GM04503 (cell line): ENCODE measurements around the gene B3GNT5.

ENCODE experiments used
- DNase-seq: peaks from one replicate; pipeline ENCODE4 v3.0.0-alpha.2; 2012; ENCODE audit warnings: low read depth

B3GNT5 gene, protein sequence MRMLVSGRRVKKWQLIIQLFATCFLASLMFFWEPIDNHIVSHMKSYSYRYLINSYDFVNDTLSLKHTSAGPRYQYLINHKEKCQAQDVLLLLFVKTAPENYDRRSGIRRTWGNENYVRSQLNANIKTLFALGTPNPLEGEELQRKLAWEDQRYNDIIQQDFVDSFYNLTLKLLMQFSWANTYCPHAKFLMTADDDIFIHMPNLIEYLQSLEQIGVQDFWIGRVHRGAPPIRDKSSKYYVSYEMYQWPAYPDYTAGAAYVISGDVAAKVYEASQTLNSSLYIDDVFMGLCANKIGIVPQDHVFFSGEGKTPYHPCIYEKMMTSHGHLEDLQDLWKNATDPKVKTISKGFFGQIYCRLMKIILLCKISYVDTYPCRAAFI

DNA sequence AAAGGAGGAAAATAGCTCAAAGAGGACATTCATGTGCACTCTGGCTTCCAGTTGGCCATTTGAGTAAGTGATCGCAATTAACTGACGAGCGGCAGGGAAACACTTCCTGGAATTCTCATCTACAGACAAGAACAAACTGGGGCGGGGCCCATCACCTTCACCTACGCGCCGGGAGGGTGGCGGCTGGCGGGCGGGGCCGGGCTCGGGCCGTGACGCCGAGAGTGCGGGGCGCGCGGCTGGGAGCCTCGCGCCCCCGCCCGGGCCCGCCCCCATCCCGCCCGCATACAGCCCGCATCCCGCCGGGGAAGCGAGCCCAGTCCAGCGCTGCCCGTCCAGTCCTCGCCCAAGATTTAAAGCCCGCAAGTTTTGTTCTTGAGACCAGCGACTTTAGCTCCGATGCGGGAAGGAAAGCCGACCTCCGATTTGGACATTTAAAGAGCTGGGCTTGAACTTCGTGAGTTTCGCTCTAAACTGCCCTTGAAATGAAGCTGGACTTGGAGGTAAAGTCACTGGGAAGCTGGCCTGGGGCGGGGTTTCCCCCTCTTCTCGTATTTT is at the start of gene B3GNT5:
B3GNT5 (plus strand) TSS at position 281 of the 555 bp plus-strand sequence. CDS start 16,546 bp downstream, outside the sequence.
- DNase-seq, result no peak

DNA sequence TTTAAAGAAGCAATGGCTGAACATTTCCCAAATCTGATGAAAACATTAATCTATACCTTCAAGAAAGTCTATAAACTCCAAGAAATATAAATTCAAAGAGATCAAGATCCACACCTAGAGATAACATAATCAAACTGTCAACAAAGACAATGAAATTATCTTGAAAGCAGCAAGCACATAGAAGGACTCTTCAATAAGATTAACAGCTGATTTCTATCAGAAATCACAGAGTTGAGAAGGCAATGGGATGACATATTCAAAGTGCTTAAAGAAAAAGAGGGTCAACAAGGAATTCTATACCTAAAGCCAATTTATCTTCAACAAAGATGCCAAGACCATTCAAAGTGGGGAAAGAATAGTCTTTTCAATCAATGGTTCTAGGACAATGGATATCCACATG is 49.4 kb upstream of the B3GNT5 start:
- DNase-seq, result no peak

DNA sequence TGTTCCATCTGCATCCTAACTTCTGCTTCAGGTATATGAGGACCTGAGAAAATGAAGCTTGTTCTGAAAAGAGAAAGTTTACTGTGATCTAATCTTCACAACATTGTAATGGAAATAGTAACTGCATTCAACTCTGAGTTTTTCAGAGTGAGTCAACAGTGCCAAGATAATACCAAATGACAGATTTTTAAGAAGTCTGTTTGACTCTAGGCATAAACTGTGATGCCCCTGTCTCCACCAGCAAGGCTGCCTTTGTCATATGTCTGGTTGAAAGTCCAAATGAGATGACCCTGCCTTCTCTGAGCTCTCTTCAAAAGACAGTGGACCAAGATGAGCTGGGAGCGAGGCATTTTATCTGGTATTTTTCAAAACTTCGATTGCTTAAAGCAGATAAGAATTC is 44.8 kb upstream of the B3GNT5 start:
- no peak for DNase-seq

DNA sequence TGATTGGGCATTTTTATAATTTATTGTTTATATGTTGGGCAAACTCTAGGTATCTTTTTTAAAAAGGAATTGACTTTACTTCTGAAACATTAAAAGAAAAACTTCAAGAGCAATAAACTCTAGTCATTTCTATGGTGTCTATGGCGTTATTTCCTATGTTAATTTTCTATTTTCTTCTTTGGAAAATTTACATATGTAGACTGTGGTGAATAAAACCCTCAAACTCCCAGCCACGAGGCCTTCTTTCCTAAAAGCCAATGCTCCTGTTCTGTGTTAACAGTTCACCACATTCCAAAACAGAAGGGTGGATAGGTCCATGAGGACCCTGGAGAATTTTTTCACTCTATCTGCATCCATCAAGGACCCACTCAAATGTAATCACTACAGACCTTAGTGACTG is 44.3 kb upstream of the B3GNT5 start:
- no peak for DNase-seq

DNA sequence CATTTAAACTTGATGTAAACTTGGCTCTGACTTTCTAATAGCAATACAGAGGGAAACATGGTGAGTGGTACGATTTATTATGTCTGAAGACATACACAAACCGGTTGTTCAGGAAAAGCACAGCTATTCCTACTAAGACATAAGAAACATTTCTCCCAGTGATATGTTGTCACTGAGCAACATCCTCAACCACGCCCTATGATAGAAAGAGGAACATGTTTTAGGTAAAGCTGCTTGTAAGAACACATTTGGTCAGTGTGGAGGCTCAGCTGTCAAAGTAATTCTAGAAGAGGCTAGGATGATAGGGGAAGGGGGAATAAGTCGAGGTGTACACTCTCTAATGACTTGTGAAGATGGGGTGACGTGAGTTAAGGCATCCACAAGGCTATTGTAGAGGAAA is 42.7 kb upstream of the B3GNT5 start:
- DNase-seq, result no peak

DNA sequence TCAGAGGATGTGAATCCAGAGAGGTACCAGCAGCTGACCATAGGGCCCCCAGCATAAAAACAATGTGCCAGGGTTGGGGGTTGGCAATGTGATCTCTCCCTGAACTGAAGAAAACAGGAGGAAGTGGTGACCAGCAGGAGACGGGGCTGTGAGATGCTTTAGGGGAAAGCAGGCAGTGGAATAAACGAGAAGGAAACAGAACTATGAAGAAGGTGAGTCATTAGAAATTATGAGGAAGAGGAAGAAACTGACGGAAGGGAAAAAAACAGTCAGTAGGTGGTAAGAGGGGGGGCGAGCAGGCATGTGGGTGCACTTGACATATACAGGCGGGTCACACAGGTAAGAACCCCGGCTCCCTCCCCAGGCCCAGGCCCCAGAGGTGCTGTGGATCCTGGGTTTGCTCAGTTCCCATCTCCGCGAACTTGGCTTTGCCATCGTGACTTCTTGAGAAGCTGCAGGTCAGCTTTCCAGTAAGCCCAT is 42.2 kb upstream of the B3GNT5 start:
- DNase-seq, result no peak

DNA sequence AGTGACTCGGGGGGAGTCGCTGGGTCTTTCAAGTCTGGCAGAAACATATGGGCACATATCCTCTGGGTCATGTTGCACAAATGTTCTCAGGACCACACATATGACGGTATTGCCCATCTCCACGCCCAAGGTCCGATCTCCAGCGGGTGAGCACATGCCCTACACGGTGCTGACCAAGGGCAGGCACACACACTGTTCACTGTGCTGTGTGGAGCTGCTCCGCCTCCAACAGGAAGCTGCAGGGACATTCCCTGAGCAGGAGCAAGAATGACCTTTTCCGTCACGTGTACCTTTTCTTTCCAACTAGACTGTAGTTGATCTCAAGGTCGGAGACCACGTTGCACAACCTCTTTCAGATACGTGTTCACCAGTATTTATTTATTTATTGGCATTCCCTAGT is 41.7 kb upstream of the B3GNT5 start:
- DNase-seq, result no peak

DNA sequence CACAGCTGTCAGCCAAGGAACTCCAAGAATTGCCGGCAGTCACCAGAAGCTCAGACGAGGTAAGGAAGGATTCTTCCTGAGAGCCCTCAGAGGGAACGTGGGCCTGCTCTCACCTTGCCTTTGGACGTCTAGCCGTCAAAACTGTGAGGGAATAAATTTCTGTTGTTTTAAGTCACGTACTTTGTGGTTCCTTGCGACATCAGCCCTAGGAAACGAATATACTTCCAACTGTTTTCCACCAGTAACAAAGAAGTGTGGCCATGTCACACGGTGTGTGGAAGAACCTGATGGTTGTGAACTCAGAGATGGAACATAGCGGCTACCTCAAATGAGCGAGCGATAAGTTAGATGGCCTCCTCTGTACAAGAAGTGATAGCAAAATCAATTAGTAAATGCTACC is 41.0 kb upstream of the B3GNT5 start:
- DNase-seq, result no peak

DNA sequence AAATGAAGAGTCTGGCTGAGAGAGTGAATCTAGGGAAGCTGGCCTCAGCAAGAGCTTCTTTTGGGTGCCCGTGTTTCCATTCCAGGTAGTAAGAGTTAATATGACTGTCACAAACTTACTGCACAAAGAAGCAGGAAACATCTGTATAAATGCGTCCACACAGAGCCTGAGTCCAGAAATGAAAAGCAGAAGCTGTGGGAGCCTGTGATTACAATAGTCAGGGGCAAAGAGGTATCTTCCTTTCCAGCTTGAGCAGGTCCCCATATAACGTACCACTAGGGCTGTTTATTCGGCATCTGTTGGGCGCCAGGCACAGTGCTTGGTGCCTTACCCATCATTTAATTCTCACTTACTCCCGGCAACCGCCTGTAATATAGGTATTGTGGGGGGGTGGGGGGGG is 40.5 kb upstream of the B3GNT5 start:
- DNase-seq, result no peak

DNA sequence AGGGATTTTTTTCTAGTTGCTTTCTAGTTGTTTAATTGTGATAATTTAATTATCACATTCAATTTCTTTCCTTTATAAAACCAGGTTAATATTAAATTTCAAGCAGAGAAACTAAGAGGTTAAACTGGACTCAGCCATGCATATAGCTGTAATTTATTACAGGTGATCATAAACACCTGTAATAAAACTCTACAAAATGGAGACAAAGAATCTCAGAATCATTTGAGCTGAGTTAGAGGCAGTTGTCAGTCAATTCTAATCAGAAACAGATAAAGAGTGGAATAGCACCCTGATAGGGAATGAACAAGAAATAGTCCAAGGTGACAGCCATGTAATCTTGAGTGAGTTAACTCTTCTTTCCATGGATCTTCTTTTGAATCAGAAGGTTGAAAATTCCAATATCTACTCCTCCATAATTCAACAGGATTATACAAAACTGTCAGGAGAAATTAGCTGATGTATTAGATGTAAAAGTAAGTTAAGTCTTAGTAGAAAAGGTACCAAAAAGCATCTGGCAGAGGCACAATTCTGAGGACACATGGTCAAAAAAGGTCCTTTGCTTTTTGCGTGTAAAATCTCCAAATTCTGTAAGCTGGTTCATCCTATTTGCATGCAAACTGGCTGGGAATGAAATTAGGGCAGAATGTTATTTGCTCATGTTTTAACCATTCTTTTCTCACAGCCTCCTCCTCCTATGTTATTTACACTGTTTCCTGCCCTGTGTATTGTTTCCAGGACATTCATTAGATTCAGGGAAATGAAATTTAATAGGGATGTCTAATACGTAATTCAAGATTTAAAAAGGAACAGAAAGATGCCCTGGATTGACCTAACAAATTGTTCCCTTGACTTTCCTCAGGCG is 39.4 kb upstream of the B3GNT5 start:
- DNase-seq, result no peak

DNA sequence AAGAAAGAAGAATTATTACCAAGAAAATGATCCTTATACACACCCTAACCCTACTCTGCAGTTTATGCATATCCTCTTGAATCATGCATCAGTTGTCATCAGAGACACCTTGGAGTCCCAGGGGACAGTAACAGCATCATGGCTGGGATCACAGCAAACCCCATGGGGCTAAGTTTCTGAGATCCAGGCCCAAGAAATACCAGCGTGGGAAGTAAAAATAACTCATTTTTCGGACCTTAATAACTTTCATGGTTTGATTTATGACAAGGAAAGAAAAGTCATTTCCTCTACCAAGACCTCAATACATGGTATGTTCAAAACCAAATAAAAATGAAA is 38.8 kb upstream of the B3GNT5 start:
- DNase-seq, result no peak

DNA sequence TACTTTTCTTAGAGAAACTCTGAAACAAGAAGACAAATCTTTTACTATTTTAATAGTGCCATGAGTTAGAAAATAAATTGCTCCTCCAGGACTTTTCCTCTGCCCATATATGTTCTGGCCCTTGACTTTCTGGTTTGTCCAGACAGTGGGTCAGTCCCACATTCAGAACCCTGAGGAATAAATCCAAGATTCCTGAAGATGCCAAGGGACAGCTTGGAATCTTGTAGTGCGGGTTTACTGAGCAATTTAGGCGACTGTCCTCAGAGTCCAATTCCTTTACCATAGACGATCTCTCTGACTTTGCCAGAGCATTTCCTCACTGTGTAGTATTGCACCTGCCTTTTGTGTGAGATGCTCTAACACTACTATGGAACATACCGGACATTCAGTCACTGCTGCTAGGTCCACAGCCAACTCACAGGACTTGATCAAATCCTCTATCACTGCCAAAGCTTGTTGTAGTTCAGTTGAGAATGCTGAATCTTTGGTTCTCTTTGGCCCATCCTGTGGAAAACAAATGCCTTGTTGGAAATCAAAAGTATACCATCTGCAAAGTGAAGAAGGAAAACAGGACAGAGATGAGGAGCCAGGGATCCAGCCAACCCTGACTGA is 37.4 kb upstream of the B3GNT5 start:
- no peak for DNase-seq

DNA sequence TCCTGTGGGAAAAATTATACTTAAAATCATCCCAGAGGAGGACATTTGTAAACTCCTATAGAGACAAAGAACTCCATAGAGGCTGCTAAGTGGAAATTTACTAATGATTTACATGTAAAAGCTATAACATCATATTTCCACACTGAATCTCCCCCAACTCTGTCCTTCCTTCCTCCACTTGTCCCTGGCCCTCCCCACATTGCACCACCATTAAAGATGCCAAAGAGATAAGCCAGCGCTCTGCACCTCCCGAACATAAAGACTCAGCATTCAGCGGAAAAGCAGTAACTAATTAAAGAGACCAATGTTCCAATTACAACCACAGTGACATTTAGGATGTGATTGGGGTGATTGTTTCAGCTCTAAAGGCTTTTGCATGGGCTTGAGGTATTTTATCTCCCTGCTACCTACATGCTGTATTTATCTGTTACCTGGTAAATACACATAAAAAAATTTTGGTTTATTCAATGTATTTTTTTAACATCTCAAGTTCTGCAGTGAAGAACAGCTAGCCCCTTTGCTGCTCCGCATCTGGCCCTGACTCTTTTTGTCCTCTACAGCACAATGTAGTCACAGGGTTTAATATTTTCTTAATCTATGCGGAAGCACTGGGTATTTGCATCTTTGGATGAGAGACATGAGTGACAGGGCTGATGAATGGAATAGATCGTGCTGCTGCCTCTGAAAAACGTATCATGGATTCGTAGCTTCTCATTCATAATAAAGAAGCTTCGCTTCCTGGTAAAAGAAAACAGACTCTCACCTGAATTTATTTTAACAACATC is 35.3 kb upstream of the B3GNT5 start:
- no peak for DNase-seq

DNA sequence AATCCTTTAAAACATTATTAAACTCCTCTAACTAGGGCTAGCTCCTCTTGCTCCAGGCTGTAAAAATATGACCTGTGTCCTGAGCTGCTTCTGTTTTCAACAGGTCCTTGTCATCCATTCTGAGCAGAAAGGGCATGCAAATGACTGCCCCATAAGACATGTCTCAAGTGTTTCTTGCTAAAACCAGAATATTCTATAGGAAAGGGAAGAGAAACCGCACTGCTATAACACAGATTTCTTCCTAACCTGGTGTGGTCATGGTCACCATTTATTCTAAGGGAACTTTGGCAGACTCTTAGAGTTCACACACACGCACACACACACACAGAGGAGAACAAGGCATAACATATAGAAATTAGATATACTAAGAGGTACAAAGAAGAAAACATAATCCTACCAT is 34.2 kb upstream of the B3GNT5 start:
- no peak for DNase-seq

DNA sequence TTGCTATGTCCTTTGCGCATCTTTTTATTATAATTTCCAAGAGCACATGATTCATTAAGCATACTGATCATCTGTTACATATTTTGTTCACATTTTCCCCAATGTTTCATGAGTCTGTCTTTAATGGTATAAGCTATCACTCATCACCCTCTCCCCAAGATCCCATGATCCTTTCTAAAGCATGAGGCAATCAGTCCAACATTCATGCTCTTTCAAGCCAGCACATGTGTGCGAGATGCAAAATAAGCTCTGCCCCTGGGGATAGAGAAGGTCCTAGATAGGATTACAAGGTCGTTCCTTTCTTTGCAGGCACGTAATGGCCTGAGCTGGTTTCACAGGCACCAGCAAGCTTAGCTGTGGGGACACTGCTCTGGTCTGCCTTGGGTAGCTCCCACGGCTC is 32.2 kb upstream of the B3GNT5 start:
- no peak for DNase-seq

DNA sequence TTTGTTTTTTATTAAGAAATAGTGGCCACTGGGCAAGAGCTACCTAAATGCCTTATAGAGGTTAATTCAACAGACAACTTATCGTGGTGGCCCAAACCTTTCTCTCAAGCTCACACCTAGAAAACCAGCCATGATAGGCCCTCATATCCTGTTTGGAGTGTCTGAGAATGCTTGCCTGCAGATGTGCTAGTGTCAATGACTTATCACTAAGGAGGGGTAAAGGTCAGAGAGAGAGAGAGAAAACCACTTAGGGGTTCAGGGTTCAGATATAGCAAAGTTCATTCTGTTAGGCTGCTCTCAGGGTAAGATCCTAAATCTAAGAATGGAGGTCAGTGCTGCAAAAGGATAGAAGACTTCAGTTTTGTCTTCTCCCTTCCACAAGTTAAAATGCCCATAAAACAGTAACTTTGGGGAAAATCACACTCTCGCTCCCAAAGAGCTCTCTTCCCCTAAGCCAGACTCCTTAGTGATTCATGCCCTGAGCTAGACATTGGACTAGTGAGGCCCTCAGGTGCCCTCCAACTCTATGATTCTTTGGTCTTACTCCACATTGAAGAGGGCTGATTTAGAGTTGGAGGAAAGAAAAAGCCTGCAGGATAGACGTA is 30.3 kb upstream of the B3GNT5 start:
- no peak for DNase-seq

DNA sequence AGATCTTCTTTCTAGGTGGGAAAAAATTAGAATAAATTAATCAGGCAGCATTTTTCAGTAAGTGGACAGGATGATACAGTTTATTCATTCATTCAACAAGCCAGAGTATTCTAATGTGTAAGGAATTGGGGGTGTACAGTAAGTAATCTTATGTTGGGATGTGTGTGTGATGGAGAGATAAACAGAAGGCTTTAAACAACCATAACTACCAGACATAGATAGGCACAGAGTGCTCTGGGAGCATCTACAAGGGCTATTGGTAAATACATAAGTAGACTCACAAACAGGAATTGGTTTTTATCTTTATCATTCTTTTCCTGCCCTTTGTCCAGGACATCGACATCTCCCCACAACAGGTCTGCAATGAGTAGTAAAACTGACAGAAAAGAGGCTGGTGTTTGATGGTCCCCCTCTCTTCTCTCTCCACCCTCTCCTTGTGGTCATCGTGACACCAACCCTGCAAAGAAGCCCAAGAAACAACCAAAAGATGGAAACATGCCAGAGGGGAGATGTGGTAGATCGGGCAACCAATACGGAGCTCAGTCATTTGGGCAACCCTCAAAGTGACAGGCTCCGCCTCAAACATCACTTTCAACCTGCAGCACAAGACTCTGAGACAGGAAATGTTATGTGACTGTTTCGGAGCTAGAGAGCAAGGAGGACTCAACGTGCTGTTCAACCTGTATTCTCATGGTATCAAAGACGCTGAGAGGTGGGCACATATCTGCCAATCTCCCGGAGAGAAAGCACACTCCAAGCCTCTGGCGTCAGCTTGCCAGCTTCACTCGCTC is 28.7 kb upstream of the B3GNT5 start:
- no peak for DNase-seq

DNA sequence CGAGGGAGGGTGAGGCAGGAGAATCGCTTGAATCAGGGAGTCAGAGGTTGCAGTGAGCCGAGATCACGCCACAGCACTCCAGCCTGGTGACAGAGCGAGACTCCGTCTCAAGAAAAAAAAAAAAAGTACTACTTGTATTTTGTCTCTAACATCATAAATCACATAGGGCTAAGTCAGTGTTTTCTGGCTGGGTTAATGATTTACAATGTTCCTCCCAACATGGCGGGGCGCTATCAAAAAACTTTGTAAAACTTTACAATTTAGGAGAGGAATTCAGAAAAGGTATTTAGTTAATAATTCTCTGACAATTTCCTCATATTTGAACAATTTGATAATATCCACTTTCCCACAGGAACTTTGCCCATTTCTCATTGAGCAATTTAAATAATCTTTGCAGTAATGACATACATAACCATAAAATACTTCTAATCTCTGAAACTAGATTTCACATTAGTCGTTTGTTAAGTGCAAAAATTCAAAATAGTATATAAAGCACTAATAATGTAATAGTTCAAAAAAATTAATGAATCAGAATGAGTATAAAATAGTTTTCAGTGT is 26.6 kb upstream of the B3GNT5 start:
- no peak for DNase-seq

DNA sequence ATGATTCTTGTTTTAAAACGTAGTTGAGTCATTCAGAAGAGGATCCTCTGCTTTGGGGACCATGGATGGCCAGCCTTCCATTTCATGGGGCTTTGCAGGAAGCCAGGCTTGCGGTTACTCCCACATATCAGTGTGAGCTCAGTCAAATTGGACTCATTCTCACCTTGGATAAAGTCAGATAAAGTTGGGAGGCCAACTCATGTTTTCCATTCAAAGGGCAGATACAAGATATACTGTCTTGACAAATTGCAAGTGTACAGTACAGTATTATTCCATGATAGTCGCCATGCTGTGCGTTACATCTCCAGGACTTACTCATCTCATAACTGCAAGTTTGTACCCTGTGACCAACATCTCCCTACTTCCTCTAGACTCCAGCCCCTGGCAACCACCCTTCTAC is 25.5 kb upstream of the B3GNT5 start:
- no peak for DNase-seq

DNA sequence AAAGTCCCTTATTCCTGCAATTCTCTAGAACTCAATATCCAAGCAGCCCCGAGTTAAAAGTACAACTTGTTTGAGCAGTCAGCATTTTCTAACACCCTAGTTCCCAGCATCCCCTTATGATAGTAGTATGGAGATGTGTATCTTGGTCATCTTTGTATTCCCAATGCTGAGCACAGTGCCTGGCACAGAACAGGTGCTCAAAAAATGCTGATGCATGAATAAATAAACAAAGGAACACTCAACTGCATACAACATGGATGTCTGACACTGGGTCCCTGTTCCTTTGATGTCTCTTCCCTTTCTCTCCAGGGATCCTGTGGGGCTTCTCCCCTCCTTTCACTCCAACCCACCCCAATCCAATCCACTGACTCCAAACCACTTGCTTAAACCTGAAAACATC is 23.9 kb upstream of the B3GNT5 start:
- no peak for DNase-seq
